Lung microvascular endothelial cell (primary cell): Measurements from ENCODE around the gene PDCL3. TPM values are rescaled to one million over a fixed set of nuclear protein-coding genes. Genes with fewer than 3 reads are reported as not detected.

Experiments used
- DNase-seq, 2 donors: peaks; one replicate each; pipeline versions ENCODE4 v3.0.0 to v3.0.0-alpha.2; 2010; ENCODE audit warnings: low read depth in 2 of 2
- total RNA-seq: library from RNA; depleted of rRNA; stranded (reverse); fragments of >200 nt; gene quantifications from 2 replicates; pipeline ENCODE4 v1.2.1, GENCODE V29; 2014

PDCL3 gene
- 12.6 and 13.7 TPM in 2 replicates for total RNA-seq

DNA sequence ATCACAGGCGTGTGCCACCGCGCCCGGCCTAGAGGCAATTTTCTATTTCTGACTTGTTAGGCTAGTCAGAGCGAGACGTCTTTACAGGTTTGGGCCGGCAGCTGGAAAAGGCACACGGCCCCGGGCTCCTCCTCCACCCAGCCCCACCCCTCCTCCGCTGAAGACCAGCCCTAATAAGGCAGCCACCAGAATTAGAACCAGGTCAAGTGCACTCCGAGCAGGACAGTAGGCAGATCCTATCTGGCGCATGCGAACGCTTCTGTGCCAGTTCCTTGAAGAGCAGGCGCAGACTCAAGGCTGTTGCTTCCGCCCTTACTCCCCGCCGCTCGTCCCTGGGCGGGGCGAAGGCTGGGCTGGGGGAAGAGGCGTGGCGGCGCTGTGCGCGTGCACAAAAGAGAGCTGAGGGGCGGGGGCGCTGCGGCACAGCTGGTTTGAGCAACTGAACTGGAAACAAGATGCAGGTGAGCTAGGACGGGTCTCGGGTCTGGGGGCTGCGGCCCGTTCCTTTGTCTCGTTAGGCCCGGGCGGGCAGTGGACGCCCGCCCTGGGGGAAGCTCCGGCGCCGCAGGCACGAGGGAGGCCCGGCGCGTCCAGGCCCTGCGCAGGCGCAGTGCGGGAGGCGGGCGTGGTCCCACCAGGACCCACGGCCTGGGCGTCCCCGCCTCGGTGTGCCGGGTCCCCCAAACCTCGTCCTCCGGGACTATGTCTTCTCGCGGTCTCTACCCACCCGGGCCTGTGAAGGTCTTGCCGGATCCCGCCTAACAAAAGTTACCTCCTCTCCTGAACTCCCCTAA is at the start of gene PDCL3:
TSS of gene PDCL3 (plus strand) at position 381 of the 794 bp plus-strand sequence. CDS start at position 456, 75 bp downstream.
- DNase-seq, result peak; percentile 92 to 99

DNA sequence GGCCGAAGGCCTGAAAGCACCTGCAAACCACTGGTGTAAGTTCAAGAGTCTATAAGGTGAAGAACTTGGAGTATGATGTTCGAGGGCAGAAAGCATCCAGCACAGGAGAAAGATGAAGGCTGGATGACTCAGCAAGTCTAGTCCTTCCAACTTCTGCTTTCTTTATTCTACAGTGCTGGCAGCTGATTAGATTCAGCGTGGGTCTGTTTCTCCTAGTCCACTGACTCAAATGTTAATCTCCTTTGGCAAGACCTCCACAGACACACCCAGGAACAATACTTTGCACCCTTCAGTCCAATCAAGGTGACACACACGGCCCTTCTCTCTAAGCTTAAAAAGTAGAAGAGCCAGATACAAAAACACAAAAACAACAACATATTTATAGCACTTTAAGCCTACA is 49.1 kb upstream of the PDCL3 start:
- no peak for DNase-seq

DNA sequence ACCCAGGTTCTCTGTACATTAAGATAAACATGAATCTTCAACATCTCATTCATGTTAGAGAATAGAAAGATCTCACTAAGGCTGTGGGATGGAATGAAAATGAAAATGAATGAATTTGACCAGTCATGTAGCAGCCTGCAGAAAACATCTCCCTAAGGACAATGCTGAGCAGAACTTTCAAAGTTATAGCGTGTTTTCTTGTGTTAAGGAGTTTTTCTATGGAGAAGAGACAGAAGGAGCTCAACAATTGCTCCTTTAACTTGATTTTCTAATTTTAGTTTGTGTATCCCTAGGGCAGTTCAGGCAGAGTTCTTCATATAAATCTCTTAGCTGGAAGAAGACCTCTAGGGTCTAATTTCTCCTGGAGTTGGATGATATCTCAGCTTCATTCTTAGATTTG is 45.2 kb upstream of the PDCL3 start:
- DNase-seq, result no peak

DNA sequence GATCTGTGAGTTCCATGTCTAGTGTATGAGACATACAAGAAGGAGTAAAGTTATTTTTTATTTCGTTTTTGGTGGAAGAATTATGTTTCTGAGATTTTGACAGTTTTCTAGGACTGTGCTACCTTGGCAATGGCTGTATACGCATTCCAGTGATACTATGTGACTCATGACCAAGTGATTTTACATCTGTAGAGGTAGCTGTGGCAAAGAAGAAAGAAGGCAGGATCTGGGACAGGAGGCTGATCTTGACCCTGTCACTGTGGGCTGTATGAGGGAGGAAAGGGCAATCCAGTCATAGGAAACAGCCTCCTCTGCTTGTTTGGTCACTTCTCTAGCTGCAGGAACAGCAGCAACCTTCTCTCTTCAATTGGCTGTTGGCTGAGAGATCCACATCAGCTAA is 44.0 kb upstream of the PDCL3 start:
- DNase-seq, result no peak

DNA sequence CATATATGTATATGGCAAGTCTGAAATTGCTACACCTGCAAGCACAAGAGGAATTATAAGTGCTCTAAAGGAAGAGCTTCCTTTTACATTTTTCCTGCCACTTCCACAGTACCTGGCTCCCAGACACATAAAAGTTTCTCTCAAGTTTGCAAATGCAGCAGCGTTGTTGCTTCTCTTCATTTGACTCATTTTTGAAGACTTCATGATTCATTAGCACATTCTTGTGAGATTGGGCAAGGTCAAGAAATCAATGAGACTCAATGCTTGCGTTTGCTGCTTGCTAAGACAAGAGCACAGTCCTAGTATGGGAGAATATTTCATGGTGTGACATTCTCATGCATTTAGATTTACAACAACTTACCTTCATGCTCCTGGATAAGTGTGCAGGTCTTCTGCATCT is 42.6 kb upstream of the PDCL3 start:
- DNase-seq, result no peak

DNA sequence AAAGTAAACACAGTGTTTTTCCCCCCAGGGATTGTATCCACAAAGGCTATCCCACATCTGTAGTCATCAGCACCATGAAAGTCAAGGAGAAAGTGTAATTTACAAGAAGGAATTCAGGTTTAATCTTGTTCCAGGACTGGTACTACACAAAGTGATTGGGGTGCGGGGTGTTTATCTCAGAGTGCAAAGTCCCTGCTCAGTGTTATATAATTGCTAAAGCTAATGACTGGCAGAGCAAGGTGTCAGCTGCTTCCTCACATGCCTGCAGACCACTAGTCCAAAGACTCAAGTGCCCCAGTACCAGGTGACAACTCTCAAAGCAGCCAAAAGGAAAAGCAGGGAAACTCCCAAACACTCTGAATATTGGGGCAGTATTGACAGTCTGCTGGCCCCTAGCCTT is 40.4 kb upstream of the PDCL3 start:
- DNase-seq, result no peak

DNA sequence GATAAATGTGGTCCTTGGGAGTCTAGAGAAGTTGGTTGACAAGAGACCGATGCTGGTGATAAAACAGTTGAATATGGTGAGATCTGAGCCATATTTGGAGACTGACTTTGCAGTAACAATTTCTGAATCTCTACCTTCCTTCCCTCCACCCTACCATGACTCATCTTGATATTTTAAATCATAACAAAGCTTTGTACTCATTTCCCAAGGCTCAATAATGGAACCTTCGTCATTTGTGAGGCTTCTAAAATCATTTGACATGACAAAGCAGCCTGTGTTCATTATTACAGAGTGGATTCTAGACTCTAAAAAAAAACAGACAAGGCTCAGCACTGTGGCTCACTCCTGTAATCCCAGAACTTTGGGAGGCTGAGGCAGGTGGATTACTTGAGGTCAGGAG is 38.5 kb upstream of the PDCL3 start:
- peak in 1 of 2 donors; percentile 32 for DNase-seq

DNA sequence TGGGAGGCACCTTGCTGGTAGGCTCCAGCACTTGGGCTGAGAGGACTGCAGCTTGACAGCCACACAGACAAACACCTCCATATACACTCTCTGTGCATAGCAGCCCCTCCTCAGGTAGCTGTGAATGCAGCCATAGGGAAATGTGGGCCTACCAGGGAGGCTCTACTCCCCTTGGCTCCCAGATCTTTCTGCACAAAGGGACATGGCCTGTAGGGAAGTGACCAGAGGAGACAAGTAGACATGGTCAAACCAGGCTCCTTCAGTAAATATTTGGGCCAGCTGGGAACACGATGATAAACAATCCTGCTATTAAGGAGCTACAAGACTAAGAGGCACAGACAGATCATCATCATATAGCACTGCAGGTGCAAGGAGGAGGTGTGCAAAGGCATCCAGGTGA is 35.9 kb upstream of the PDCL3 start:
- no peak for DNase-seq

DNA sequence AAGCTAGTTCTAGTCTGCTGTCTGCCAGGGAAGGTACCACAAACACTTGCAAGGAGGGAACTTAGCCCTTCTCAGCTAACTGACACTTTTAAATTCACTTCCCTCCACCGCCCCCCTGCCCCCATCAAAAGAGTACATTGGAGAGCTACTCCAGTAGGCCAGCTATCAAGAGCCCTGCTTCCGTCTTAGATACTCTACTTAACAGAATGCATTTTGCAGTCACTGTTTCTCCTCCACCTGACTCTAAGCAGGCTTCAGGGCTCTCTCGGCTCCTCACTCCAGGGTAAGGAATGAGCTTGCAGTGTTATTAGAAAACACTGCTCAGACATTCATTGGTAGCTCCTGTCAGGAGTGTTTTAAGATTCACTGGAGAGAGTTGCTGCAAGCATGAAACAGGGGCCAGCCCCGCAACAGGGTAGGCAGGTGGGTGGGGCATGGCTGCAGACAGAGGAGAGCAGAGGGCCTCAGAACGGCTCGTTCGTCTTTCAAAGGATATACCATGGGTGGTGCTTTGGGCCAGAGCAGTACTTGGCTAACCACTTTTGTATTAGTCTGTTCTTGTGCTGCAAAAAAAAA is 35.3 kb upstream of the PDCL3 start:
- no peak for DNase-seq

DNA sequence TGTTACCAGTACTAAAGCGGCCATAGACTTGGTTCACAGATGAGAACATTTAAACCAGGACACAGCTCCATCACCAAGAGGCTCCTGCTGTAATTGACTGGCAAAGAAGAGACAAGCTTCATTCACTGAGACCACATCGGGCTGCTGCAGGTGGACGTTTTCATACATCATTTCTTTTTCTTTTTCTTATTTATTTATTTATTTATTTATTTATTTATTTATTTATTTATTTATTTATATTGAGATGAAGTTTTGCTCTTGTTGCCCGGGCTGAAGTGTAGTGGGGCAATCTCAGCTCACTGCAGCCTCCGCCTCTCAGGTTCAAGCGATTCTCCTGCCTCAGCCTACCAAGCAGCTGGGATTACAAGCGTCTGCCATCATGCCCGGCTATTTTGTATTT is 33.6 kb upstream of the PDCL3 start:
- DNase-seq, result no peak

DNA sequence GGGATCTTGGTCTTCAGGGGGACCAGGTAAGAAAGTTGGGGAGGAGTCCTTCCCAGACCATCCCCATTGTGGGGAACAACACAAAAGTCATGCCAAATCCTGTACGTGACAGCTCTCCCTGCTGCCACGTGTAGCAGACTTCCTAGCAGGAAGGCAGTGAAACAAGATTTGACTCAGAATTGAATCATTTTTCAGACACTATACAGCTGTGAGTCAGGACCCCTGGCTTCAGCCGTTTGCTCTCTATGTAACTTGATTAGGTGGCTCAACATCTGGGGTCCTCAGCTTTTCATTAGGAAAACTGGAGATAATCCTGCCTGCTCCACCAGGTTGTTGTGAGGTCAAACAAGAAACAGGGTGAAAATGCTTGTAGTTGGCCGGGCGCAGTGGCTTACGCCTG is 32.9 kb upstream of the PDCL3 start:
- no peak for DNase-seq

DNA sequence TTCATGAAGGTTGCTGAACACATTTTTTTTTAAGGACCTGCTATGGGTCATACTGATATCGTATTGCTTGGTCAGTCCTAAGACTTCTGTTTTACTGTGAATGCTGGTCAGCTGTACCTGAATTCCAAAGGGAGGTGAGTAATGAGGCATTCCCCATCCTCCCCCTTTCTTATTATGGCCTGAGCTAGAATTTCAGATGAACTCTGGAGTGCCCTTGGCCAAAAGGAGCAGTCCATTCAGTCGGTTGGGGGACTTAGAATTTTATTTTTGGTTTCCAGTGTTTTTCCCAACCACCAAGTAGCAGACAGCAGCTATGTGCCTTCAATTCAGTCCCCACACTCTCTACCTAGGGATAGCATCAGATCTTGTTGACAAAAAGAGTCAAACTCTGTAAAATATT is 26.9 kb upstream of the PDCL3 start:
- DNase-seq, result no peak

DNA sequence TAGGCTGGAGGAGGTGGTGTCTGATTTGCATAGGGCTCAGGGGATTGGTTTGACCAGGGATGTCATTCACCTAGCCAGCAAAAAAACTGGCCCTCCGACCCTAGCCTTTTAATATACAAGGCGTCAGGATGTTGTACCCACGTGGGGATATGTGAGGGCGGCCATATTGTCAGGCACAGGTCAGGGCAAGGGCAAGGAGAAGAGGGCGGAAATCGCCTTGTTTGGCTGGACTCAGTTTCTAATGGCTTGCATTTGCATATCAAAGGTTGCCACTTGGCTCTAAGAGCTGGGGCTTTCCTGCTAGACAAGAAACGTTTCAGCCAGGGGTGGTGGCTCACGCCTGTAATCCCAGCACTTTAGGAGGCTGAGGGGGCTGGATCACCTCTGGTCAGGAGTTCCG is 24.9 kb upstream of the PDCL3 start:
- DNase-seq, result no peak

DNA sequence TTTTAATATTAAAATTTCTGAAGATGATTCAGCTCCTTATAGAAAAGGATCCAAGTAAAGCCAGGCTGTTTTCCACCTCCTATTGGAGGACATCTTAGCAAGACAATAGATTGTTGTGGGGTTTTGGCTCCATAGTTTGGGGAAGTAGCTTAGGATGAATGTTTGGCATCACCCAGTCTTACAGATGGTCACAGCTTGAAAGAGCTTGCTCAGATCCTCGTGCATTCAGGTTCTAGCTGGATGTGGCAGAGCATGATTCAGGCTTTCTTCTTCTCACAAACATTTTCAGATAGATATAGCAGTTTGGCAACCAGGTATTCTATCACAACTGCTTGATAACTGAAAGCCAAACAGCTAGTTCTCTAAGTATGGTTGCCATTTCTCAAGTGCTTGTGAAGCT is 23.6 kb upstream of the PDCL3 start:
- no peak for DNase-seq

DNA sequence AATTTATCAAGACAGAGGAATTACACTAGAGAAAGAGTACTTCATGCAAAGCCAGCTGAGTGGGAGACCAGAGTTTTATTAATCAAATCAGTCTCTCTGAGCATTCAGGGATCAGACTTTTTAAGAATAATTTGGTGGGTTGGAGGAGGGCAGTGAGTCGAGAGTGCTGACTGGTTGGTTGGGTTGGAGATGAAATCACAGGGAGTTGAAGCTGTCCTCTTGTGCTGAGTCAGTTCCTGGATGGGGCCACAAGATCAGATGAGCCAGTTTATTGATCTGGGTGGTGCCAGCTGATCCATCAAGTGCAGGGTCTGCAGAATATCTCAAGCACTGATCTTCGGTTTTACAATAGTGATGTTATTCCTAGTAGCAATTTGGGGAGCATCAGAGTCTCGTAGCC is 21.4 kb upstream of the PDCL3 start:
- no peak for DNase-seq

DNA sequence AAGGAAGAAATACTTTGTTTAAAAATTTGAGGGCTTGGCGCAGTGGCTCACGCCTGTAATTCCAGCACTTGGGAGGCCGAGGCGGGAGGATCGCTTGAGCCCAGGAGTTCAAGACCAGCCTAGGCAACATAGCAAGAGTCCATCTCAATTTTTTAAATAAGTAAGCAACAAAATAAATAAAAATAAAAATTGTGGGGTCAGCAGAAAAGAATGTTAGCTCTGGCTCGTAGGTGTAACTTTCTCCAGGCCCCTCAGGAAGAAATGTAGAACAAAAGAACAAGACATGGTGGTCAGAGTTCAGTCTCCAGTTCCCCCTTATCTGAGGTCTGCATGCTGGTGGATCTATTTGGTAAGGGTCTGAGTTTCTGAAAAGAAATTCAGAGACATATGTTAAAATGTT is 20.4 kb upstream of the PDCL3 start:
- no peak for DNase-seq

DNA sequence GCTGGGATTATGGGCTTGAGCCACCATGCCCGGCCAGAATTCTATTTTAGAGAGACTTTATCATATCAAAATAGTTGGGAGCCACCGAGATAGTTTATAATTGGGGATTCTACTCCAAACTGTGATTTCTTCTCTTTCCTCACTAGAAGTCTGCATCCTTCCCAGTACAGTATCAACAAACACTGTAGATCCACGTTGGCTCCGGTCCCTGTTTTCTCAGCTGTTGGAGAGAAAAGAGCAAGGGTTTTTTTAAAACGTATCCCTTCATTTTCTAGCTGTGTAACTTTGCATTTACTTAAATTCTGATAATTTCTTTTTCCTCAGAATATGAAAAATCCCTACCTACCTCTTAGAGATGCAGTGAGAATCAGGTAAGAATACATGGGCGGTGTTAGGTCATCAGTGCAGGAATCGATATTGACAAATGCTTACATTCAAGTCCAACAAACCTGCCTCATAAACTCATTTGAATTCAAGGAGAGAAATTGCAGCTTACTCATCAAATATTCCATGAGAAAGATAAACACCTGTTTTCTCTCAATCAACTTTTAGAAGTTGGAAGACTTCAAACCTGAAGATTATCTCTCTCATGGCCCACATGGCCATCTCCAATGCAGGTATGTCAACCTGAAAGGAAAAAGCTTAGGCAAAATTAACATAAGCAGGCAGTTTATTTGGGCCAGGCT is 17.7 kb upstream of the PDCL3 start:
- DNase-seq, result no peak

DNA sequence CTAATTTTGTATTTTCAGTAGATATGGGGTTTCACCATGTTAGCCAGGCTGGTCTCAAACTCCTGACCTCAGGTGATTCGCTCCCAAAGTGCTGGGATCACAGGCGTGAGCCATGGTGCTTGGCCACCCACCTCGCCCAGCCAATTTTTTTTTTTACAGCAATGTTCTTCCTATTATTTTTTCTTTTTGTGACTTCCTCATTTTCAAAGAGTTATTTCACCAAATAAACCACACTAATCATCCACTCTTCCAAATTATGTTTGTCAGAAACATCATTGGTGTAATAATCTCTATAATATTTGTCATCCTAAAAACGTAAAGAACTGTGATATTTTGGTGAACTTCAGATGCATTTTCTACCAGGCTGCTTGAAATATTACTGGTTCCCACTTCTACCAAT is 16.3 kb upstream of the PDCL3 start:
- DNase-seq, result no peak

DNA sequence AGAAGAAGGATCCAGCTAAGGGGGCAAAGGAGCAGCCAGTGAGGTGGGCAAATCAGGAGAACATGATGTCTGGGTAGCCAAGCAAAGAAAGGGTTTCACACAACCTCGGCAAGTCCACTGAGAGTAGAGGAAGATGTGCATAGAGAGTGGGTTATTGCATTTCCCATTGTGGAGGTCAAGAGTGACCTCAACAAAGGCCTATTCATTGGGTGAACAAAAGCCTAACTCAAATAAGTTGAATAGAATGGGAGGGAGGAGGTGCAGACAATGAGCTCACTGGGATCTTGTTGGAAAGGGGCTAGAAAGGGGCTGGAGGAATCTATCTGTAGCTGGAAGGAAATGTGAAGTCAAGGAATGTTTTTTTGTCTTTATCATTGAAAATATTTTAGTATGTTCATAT is 14.0 kb upstream of the PDCL3 start:
- DNase-seq, result no peak

DNA sequence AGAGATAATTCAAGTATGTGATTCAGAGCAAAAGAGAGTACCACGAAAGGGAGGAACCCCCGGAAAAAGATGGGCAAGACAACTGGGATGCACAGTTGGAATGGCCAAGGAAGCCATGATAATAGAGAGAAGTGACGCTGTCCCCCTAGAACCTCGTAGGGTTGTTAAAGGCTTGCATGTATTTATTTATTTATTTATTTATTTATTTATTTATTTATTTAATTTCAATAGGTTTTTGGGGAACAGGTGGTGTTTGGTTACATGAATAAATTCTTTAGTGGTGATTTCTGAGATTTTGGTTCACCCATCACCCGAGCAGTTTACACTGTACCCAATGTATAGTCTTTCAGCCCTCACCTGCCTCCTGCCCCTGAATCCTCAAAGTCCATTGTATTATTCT is 11.5 kb upstream of the PDCL3 start:
- no peak for DNase-seq

DNA sequence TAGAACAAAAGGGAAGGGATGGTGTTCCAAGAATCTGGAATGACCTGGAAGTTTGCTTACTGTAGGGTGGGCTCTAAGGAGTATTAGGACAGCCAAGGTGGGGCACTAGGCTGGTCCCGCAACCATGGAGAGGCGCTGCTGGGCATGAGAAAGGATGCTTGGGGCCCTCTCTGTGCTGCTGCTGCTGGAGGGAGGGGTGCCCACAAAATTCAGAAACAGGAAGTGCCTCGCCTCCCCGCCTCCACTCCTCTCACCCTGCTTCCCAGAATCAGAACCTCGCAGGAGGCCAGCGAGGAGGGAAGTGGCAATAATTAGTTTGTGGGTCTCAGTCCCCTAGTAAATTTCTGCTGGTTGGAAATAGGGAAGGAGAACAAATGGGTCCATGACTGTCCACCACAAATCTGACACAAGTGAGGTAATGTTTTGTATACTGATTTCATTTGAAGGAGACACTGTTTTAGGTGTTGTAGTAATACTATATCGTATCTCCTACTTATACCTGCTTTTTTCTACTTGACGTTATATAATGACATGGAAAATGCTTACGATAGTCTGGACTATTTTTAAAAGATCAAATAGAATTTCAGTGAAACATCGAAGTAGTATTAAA is 7.9 kb upstream of the PDCL3 start:
- no peak for DNase-seq

DNA sequence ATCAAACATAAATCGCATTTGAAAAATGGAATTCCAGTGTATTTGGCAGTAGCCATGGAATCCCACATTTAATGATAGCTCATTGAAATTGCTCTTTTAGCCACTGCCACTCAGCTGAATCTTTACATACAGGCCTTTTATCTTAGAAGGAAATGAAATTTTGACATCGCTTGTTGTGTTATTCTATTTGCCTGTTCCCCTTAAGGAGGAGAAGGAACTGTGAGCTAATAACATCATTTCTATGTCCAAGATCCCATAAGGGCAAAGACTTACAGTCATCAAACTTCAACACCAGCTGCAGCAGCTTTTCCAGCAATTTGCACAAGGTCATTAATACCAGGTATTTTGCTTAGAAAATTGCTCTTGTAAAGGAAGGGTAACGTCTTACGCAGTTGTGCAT is 6.0 kb upstream of the PDCL3 start:
- no peak for DNase-seq
